ENCODE results near the gene F13B.

GRCh38 chr1:196997423-196997822, 69.6 kb downstream of the F13B start:
- TF ChIP-seq CTCF (IDR thresholded peaks at IDR 0.05; ENCODE audit: low read depth, low read length) (no peak), POLR2A (IDR thresholded peaks at IDR 0.05; ENCODE audit: extremely low read depth, insufficient read length) (no peak), MYC (IDR thresholded peaks at IDR 0.05; ENCODE audit: low read depth, low read length) (no peak)
